ENCODE results near the gene FSHR.

FSHR gene

DNA sequence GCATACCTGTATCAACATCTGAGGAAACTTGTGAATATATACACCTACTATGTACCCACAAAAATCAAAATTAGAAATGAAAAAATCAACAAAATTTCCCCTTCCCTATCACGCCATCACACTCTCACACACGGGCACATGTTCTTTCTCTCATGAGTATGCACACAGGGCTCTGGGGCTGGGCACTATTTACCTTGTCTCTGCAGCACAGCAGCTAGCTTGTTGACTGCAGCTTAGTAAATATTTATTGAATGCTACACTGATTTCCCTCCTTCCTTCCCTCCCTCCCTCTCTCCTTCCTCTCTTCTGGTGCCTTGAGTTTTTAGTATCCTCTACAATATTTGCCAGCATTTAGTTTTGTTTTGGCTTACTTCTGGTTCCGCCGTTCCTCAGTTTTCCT, 216.1 kb downstream of the FSHR start:
- H3K4me1 Mint-ChIP-seq = no peaks in the 10 kb centered on the region
- no peaks in the 10 kb centered on the region for H3K36me3 Mint-ChIP-seq
- H3K9me3 Mint-ChIP-seq = peaks cover 4% of the 10 kb centered on the region
- no peak overlapping the region for H3K4me3 Mint-ChIP-seq
- H3K27ac Mint-ChIP-seq = peak overlapping the region; percentile 12
- H3K27me3 Mint-ChIP-seq = peaks cover 4% of the 10 kb centered on the region

DNA sequence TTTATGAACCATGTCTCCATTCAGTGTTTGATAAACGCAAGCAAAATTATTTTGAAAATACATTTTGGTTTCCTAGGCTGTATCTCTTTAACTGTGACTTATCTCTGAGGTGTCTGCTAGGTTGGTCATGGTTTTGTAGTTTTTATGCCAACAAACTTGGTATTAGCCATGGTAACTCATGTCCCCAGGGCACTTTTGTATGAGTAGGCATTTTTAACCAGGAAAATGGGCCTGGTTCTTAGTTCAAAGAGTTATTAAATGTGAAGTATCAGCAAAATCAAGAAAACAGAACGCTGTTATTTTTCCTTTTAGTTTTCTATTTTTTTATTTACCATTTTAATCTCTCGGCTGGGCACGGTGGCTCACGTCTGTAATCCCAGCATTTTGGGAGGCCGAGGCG, 219.5 kb downstream of the FSHR start:
- peaks cover 4% of the 10 kb centered on the region for H3K27me3 Mint-ChIP-seq
- H3K4me1 Mint-ChIP-seq = no peaks in the 10 kb centered on the region
- H3K27ac Mint-ChIP-seq = no peak overlapping the region
- H3K9me3 Mint-ChIP-seq = peaks cover 4% of the 10 kb centered on the region
- no peak overlapping the region for H3K4me3 Mint-ChIP-seq
- H3K36me3 Mint-ChIP-seq = no peaks in the 10 kb centered on the region

DNA sequence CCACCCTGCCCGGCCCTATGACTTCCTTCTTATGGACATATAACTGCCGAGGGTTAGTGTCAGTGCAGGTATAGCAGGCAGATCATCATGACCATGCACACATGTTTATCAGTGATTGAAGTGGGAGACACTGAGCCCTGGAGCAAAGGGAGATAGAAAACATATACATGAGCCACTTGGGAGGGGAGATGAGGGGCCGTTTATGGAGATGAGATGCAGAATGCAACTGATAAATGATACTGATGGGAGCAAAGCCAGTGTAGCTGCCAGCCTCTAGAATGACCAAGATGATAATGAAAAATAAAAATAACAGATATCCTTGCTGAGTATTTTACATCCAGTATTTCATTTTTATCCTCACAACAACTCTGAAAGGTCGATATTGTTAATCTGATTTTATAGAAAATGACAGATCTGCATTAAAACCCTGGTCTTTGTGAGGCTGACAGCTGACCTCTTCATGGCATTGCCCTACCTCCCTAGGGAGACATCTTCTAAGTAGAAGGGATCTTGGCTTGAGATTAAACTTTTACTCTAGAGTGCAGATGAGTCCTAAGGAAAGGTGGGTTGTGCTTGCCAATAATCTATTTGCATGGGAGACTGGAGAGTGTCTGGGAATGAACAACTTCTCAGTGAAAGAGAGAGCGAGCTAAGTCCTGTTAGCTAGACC, 220.4 kb downstream of the FSHR start:
- H3K9me3 Mint-ChIP-seq = peaks cover 4% of the 10 kb centered on the region
- no peaks in the 10 kb centered on the region for H3K4me1 Mint-ChIP-seq
- H3K27me3 Mint-ChIP-seq = peaks cover 3% of the 10 kb centered on the region
- H3K4me3 Mint-ChIP-seq = no peak overlapping the region
- no peak overlapping the region for H3K27ac Mint-ChIP-seq
- no peaks in the 10 kb centered on the region for H3K36me3 Mint-ChIP-seq

DNA sequence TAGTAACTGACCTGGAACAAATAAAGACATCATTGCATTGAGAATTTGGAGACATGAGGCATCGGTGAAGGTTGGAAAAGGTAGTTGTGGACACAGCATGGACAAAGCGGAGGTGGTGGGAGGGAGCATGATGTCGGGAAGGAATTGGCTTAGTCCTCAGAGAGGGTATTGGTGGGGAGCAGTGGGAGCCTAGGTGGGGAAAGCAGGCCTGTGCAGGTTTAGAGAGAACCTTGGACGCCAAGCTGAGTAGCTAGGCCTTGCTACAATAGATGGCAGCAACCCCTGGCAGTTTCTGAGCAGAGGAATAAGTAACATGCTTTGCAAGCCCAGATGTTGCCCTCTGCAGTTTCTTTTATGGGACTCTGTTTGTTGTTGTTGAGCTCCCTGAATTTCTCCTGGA, 221.6 kb downstream of the FSHR start:
- Mint-ChIP-seq H3K36me3 (no peaks in the 10 kb centered on the region), H3K9me3 (peaks cover 4% of the 10 kb centered on the region), H3K27ac (no peak overlapping the region), H3K27me3 (peaks cover 2% of the 10 kb centered on the region), H3K4me3 (no peak overlapping the region), H3K4me1 (no peaks in the 10 kb centered on the region)

DNA sequence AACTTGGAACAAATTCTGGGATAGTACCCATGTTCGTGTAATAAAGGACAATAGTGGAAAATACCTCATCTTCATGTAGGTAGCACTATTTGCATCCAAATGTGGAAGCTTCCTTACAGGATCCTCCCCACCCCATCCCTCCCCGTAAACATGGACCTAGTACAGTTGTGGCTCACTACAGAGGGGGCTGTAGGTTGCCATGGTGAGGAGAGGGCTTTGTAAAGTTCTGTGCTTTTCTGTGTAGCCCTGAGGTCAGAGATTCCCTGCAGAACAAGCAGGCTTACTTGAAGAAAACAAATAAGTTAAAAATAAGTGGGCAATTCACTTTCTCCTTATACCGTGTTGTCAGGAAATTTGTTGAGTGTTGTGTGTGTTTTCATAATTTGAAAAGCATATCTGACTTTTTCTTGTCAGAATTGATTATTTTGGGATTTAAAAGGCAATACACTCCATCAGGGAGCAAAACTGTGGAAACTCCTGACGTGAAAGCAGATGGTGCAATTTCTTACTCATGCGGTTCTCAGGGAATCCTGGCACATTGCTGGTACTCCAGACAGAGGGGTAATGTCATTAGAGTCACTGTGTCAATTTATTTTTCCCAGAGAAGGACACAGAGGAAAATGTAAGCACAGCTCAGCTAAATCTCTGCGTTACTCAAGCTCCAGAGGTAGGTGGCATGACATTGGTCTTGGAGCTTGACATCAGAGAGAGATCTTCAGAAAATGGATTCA, 224.6 kb downstream of the FSHR start:
- no peaks in the 10 kb centered on the region for H3K36me3 Mint-ChIP-seq
- no peaks in the 10 kb centered on the region for H3K4me1 Mint-ChIP-seq
- no peak overlapping the region for H3K27ac Mint-ChIP-seq
- H3K27me3 Mint-ChIP-seq = no peaks in the 10 kb centered on the region
- no peak overlapping the region for H3K4me3 Mint-ChIP-seq
- H3K9me3 Mint-ChIP-seq = peaks cover 4% of the 10 kb centered on the region

DNA sequence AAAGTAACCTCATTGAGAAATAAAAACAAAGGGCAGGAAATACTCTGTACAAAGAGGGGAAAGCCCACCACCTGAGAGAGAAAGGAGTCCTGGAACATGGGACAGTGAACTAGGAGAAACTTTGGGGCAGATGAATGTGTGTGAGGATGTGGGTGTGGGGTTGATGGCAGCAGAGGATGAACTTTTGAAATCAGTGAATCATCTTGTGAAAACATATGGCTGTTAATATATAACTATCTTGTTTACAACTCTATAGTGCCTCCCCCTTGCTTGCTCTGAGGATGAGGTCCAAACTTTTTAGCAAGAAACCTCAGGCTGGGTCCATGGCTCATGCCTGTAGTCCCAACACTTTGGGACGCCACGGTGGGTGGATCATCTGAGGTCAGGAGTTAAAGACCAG, 227.0 kb downstream of the FSHR start:
- peaks cover 9% of the 10 kb centered on the region for H3K9me3 Mint-ChIP-seq
- no peak overlapping the region for H3K4me3 Mint-ChIP-seq
- H3K36me3 Mint-ChIP-seq = no peaks in the 10 kb centered on the region
- H3K4me1 Mint-ChIP-seq = no peaks in the 10 kb centered on the region
- H3K27me3 Mint-ChIP-seq = peaks cover 1% of the 10 kb centered on the region
- H3K27ac Mint-ChIP-seq = no peak overlapping the region

DNA sequence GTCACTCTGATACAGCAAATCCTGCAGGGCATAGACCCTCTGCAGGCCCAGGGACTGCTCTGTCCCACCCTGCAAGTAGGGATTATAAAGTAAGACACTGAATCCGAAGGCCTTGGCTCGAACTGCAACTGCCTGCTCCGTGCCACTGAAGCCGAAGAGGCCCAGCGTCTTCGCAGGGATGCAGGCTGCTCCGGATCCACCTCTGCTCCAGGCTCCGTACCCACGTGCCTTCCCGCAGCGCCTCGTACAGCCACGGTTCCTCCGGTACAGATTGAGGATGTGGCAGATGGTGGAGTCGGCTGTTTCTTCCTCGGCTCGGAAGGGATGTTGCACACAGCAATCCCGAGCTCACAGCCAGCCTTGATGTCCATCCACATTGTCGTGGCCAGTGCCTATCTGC, 238.4 kb downstream of the FSHR start:
- Mint-ChIP-seq H3K27me3 (no peaks in the 10 kb centered on the region), H3K36me3 (no peaks in the 10 kb centered on the region), H3K27ac (no peak overlapping the region), H3K9me3 (peaks cover 11% of the 10 kb centered on the region), H3K4me1 (no peaks in the 10 kb centered on the region), H3K4me3 (no peak overlapping the region)

DNA sequence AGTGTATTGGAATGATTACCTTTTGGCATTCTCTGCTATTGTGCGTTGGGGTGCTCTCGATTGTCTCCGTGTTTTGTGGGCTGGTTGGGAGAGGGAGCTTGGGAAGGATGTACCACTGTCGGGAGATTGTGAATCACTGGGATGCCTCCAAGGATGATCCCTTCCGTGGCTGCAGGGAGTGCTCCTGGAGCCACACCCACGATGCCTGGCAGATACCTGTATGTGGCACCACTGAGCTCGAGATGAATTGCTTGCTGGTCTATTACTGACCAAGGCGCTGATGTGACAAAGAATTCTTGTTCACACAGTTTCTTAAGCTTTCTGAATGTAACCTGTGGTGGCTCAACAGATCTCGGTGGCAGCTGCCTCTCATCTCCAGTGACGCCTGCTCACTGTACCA, 239.1 kb downstream of the FSHR start:
- no peaks in the 10 kb centered on the region for H3K36me3 Mint-ChIP-seq
- H3K9me3 Mint-ChIP-seq = peaks cover 9% of the 10 kb centered on the region
- no peak overlapping the region for H3K27ac Mint-ChIP-seq
- H3K4me3 Mint-ChIP-seq = no peak overlapping the region
- no peaks in the 10 kb centered on the region for H3K27me3 Mint-ChIP-seq
- H3K4me1 Mint-ChIP-seq = no peaks in the 10 kb centered on the region

DNA sequence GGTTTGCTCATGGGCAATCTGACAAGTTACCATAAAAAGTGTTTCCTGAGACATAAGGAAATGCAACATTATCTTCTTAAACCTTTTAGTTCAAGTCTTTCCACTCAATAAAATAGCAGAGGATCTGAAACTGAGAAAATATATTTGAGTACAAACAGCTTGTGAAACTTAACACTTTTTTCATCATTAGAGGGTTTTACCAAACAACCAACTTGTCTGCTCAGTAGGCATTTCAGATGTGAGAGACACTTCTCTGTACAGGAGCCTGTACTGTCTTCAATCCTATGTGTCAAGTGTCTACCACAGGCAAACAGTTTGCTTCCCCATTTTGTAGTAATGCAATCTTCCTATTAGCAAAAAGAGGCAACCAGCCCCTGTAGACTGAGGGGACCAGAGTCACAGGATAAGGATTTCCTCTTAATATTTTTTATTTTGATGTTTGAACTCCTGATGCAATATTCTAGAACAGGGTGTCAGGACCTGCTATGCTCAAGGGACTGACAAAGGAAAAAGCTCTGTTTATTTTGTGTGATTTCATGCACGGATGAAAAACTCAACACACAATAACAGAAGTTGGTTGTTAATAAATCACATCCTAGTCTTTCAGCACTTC, 239.7 kb downstream of the FSHR start:
- Mint-ChIP-seq H3K4me1 (no peaks in the 10 kb centered on the region), H3K4me3 (no peak overlapping the region)

More for the DNA sequence above, 239.7 kb downstream of the FSHR start:
- Mint-ChIP-seq H3K36me3 (no peaks in the 10 kb centered on the region), H3K27me3 (no peaks in the 10 kb centered on the region), H3K27ac (no peak overlapping the region), H3K9me3 (peaks cover 2% of the 10 kb centered on the region)
